HEK293 (cell line): ENCODE measurements around the gene PIEZO1.

Experiments used
- CTCF ChIA-PET: fragments of 350-600 bp; formaldehyde crosslinking; extraction: SDS; loops from one replicate; lab custom pipeline; 2021; ENCODE audit warnings: antibody characterized with exemption; lab: Yijun Ruan, JAX
- POLR2A ChIA-PET: fragments of 300-600 bp; formaldehyde crosslinking; extraction: SDS; loops from one replicate; lab custom pipeline; 2020; ENCODE audit warnings: antibody characterized with exemption, inconsistent platforms; lab: Yijun Ruan, JAX
- H3K27ac ChIP-seq: fragments of 200-500 bp; sonication (Bioruptor generic); 2 replicates; pipeline ENCODE4 v1.5.1; 2014; ENCODE audit warnings: low read depth, low read length, control low read depth, inconsistent platforms; ENCODE audit errors: extremely low read depth
- H3K36me3 ChIP-seq, 2 experiments: fragments of 200-500 bp in 1 of 2; sonication (Bioruptor generic) in 1 of 2; 1 replicate in 1 of 2; 2 replicates in 1 of 2; pipeline ENCODE4 v1.5.1; 2014 to 2017; ENCODE audit warnings: inconsistent platforms in 2 of 2, low read length in 2 of 2; ENCODE audit not compliant: control insufficient read depth in 2 of 2, insufficient read depth in 1 of 2
- H3K4me1 ChIP-seq: fragments of 200-500 bp; sonication (Bioruptor generic); 2 replicates; pipeline ENCODE4 v1.5.1; 2014; ENCODE audit warnings: mild to moderate bottlenecking, low read length, inconsistent platforms; ENCODE audit not compliant: control insufficient read depth, insufficient read depth
- H3K4me3 ChIP-seq: 2 replicates; pipeline ENCODE4 v1.5.1; 2011; ENCODE audit warnings: low read depth, mild to moderate bottlenecking, control low read depth, low read length, moderate library complexity
- H3K9me3 ChIP-seq: fragments of 200-500 bp; sonication (Bioruptor generic); 2 replicates; pipeline ENCODE4 v1.5.1; 2014; ENCODE audit warnings: low read depth, low read length, inconsistent platforms; ENCODE audit not compliant: control insufficient read depth, insufficient read depth
- BCL11B ChIP-seq: fragments of 450-650 bp; formaldehyde crosslinking; IDR thresholded peaks from 2 replicates; pipeline ENCODE4 v1.5.1; 2016; ENCODE audit warnings: low read depth, missing biosample characterization, missing genetic modification characterization
- EGR2 ChIP-seq: fragments of 450-650 bp; formaldehyde crosslinking; IDR thresholded peaks from 2 replicates; pipeline ENCODE4 v1.5.1; 2016; ENCODE audit warnings: low read depth, missing biosample characterization, missing genetic modification characterization
- KLF1 ChIP-seq: fragments of 450-650 bp; formaldehyde crosslinking; IDR thresholded peaks from 2 replicates; pipeline ENCODE4 v1.5.1; 2016; ENCODE audit warnings: missing biosample characterization, missing genetic modification characterization
- KLF7 ChIP-seq: fragments of 450-650 bp; formaldehyde crosslinking; IDR thresholded peaks from 2 replicates; pipeline ENCODE4 v1.5.1; 2016; ENCODE audit warnings: missing biosample characterization, missing genetic modification characterization, borderline replicate concordance
- PRDM2 ChIP-seq: fragments of 450-650 bp; formaldehyde crosslinking; IDR thresholded peaks from 2 replicates; pipeline ENCODE4 v1.5.1; 2016; ENCODE audit warnings: missing biosample characterization, missing genetic modification characterization, borderline replicate concordance
- SCRT1 ChIP-seq: fragments of 450-650 bp; formaldehyde crosslinking; IDR thresholded peaks from 2 replicates; pipeline ENCODE4 v1.5.1; 2016; ENCODE audit warnings: missing biosample characterization, missing genetic modification characterization, borderline replicate concordance
- SP7 ChIP-seq: fragments of 450-650 bp; formaldehyde crosslinking; IDR thresholded peaks from 2 replicates; pipeline ENCODE4 v1.5.1; 2016; ENCODE audit warnings: missing biosample characterization, missing genetic modification characterization
- ZBTB17 ChIP-seq: fragments of 450-650 bp; formaldehyde crosslinking; IDR thresholded peaks from 2 replicates; pipeline ENCODE4 v1.5.1; 2016; ENCODE audit warnings: missing biosample characterization, missing genetic modification characterization
- ZFHX2 ChIP-seq: fragments of 450-650 bp; formaldehyde crosslinking; conservative IDR thresholded peaks from 2 replicates; pipeline ENCODE4 v1.5.1; 2016; ENCODE audit warnings: missing biosample characterization, missing genetic modification characterization
- ZNF16 ChIP-seq: fragments of 450-650 bp; formaldehyde crosslinking; IDR thresholded peaks from 2 replicates; pipeline ENCODE4 v1.5.1; 2016; ENCODE audit warnings: low read depth, missing biosample characterization, missing genetic modification characterization
- ZNF239 ChIP-seq: fragments of 450-650 bp; formaldehyde crosslinking; IDR thresholded peaks from 2 replicates; pipeline ENCODE4 v1.5.1; 2016; ENCODE audit warnings: missing biosample characterization, missing genetic modification characterization
- ZNF280D ChIP-seq: fragments of 450-650 bp; formaldehyde crosslinking; IDR thresholded peaks from 2 replicates; pipeline ENCODE4 v1.5.1; 2016; ENCODE audit warnings: missing biosample characterization, missing genetic modification characterization
- ZNF341 ChIP-seq: fragments of 450-650 bp; formaldehyde crosslinking; IDR thresholded peaks from 2 replicates; pipeline ENCODE4; 2016; ENCODE audit warnings: low read depth, missing biosample characterization, missing genetic modification characterization
- ZNF548 ChIP-seq: fragments of 450-650 bp; formaldehyde crosslinking; IDR thresholded peaks from 2 replicates; pipeline ENCODE4 v1.5.1; 2016; ENCODE audit warnings: missing biosample characterization, missing genetic modification characterization
- ZNF670 ChIP-seq: fragments of 450-650 bp; formaldehyde crosslinking; IDR thresholded peaks from 2 replicates; pipeline ENCODE4 v1.5.1; 2016; ENCODE audit warnings: missing biosample characterization, missing genetic modification characterization, low read depth
- ZNF701 ChIP-seq: fragments of 450-650 bp; formaldehyde crosslinking; IDR thresholded peaks from 2 replicates; pipeline ENCODE4 v1.5.1; 2016; ENCODE audit warnings: missing biosample characterization, missing genetic modification characterization
- ZNF776 ChIP-seq: fragments of 450-650 bp; formaldehyde crosslinking; IDR thresholded peaks from 2 replicates; pipeline ENCODE4 v1.5.0; 2017; ENCODE audit warnings: missing biosample characterization, missing genetic modification characterization, borderline replicate concordance
- TF ChIP-seq, protein P1 (sequence below): fragments of 450-650 bp; formaldehyde crosslinking; IDR thresholded peaks from 2 replicates; pipeline ENCODE4 v1.5.1; 2016; ENCODE audit warnings: missing biosample characterization, missing genetic modification characterization

Gene PIEZO1

DNA sequence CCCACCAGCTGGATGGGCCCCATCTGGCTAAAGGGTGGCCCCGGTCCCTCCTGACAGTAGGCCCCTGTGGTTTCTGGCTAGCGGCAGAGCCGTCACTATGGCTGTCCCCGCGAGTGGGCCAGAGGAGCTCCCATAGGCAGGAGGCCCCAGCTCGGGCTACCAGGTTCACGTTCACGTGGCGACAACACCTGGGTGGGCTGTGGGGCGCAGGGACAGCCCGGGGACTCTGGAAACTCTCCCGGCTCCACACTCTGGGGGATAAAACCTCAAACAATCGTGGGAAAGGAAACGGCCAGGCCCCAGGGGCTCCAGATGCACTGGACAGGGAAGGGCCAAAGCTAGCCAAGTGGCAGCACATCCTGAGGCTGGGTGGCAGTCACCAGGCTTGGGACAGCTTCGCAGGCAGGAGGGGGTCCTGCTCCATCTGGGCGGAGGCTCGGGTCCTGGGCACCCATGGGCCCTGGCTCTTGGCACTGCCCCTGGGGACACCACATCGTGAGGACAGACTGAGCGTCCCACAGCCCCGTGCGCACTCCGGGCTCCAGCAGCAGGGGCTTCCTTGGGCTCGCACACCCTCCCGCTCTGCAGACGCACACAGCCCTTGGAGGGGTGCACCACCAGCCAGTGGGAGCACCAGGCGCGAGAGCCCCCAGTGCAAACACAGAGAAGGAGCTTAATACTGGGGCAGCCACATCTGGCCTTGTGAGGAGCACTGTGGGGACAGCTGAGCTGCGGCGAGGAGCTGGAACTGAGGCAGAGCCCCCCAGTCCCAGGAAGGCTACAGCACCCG, 83.2 kb downstream of the PIEZO1 start:
- POLR2A ChIA-PET, result no interaction called here
- H3K27ac ChIP-seq, result no peak overlapping the region
- TF ChIP-seq BCL11B (tag by site-specific recombination) (no peak), KLF7 (tag by site-specific recombination) (no peak)
- TF ChIP-seq, all 188 proteins: peak for 0
- no peaks in the 10 kb centered on the region for H3K4me1 ChIP-seq
- no peaks in the 10 kb centered on the region for H3K9me3 ChIP-seq
- no peak overlapping the region for H3K4me3 ChIP-seq
- CTCF ChIA-PET, result interaction anchor here (0.5 to 1.3 kb wide), 3 partner anchors 17 to 49 kb away, joined by 3 to 5 read pairs (median 4); no protein-coding TSS in a partner anchor
- H3K36me3 ChIP-seq, result peaks cover 0 to 45% of the 10 kb centered on the region in 2 experiments; a peak in 2 of 3 replicates

GRCh38 chr16:88700636-88701482, 84.2 kb downstream of the PIEZO1 start:
- Histone ChIP-seq H3K4me1 (no peaks in the 10 kb centered on the region), H3K27ac (no peak overlapping the region), H3K9me3 (no peaks in the 10 kb centered on the region), H3K4me3 (no peak overlapping the region), H3K36me3 (peaks cover 0 to 48% of the 10 kb centered on the region in 2 experiments; a peak in 2 of 3 replicates)
- POLR2A ChIA-PET, result interaction anchor here (1.0 to 1.2 kb wide), 2 partner anchors 28 to 38 kb away, joined by 3 read pairs; partner anchors contain the start of gene MVD
- TF ChIP-seq ZFHX2 (tag by site-specific recombination) (0 out of 2 replicates have a peak, but pooled peaks have one; percentile 7), ZNF16 (tag by site-specific recombination) (no peak), EGR2 (tag by site-specific recombination) (0 out of 2 replicates have a peak, but pooled peaks have one; percentile 21), PRDM2 (tag by site-specific recombination) (no peak), ZNF701 (no peak), SCRT1 (tag by site-specific recombination) (no peak), ZNF239 (tag by site-specific recombination) (no peak)
- CTCF ChIA-PET, result interaction anchor here (0.5 to 1.3 kb wide), 4 partner anchors 16 to 50 kb away, joined by 3 to 5 read pairs (median 4); no protein-coding TSS in a partner anchor

GRCh38 chr16:88700322-88700635, 84.7 kb downstream of the PIEZO1 start:
- Histone ChIP-seq H3K27ac (no peak overlapping the region), H3K4me1 (no peaks in the 10 kb centered on the region), H3K9me3 (no peaks in the 10 kb centered on the region), H3K4me3 (no peak overlapping the region), H3K36me3 (peaks cover 0 to 49% of the 10 kb centered on the region in 2 experiments; a peak in 2 of 3 replicates)
- CTCF ChIA-PET, result interaction anchor here (0.6 to 0.9 kb wide), 2 partner anchors 13 to 17 kb away, joined by 3 read pairs; partner anchors contain the start of gene SNAI3
- POLR2A ChIA-PET, result interaction anchor here (1.0 to 1.2 kb wide), 2 partner anchors 27 to 38 kb away, joined by 3 read pairs; partner anchors contain the start of gene MVD
- no peak for TF ChIP-seq ZNF670 (tag by site-specific recombination)
- TF ChIP-seq KLF1, result no peak
- TF ChIP-seq ZNF280D (tag by site-specific recombination), result no peak
- TF ChIP-seq SP7 (tag by site-specific recombination), result no peak
- TF ChIP-seq ZBTB17 (tag by site-specific recombination), result no peak
- no peak for TF ChIP-seq ZNF776 (tag by site-specific recombination)
- TF ChIP-seq ZNF548 (tag by site-specific recombination), result no peak
- TF ChIP-seq ZNF341 (tag by site-specific recombination), result no peak
- TF ChIP-seq, protein P1, sequence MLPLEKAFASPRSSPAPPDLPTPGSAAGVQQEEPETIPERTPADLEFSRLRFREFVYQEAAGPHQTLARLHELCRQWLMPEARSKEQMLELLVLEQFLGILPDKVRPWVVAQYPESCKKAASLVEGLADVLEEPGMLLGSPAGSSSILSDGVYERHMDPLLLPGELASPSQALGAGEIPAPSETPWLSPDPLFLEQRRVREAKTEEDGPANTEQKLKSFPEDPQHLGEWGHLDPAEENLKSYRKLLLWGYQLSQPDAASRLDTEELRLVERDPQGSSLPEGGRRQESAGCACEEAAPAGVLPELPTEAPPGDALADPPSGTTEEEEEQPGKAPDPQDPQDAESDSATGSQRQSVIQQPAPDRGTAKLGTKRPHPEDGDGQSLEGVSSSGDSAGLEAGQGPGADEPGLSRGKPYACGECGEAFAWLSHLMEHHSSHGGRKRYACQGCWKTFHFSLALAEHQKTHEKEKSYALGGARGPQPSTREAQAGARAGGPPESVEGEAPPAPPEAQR (tag by site-specific recombination), result no peak
